HG02870 (cell line): ENCODE data around the gene TCEANC2.

ENCODE experiments used
- ATAC-seq: cut with Tn5 transposase; IDR thresholded peaks from one replicate; pipeline ENCODE4 v1.9.1; 2021; ENCODE audit warnings: mild to moderate bottlenecking, moderate library complexity; ENCODE audit not compliant: unreplicated experiment

The TCEANC2 gene

GRCh38 chr1:54110996-54111395 is 57.6 kb downstream of the TCEANC2 start:
- ATAC-seq, result no peak

DNA sequence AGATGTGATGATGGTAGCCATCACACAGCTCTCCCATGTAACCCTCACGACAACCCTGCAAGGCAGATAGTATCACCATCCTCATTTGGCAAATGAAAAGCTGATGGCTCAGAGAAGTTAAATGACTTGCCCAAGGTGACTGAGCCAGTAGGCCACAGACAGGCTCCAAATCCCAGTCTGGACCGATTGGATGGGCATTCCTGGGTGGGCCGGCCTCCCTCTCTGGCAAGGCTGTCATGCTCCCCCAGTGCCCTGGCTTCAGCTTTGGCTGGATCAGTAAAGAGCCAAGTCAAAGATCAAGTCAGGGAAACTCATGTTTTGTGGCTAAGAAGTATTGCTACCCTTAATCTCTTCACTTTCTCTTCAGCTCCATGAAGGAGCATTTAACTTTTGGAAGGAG is 58.2 kb downstream of the TCEANC2 start:
- no peak for ATAC-seq

DNA sequence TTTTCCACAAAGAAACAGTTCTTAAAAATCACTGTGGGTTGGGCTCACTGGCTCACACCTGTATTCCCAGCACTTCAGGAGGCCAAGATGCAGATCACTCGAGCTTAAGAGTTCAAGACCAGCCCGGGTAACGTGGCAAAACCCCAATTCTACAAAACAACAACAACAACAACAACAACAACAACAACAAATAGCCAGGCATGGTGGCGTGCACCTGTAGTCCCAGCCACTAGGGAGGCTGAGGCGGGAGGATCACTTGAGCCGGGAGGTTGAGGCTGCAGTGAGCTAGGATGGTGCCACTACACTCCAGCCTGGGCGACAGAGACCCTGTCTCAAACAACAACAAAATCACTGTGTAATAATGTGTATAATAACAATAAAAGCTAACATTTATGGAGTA is 58.6 kb downstream of the TCEANC2 start:
- ATAC-seq, result no peak

GRCh38 chr1:54112705-54113368 is 59.4 kb downstream of the TCEANC2 start:
- no peak for ATAC-seq

DNA sequence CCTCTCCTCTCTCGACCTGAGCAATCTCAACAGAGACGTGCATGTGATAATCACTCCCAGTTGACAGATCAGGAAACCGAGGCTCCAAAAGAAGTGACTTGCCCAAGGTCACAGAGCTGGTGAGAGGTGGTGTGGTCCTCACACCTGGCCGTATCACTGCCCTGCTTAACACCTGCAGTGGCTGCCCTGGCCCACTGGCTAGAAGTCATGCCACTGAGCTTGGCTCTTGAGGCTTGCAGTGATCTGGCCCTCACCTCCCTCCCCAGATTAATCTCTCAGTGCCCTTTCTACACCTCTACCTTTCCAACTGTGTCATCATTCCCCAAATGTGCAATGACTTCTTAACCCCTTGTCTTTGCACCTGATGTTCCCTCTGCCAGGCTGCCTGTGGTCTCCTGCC is 60.6 kb downstream of the TCEANC2 start:
- ATAC-seq, result no peak

- ATAC-seq, result no peak
Measured at GRCh38 chr1:54114955-54115354, 61.5 kb downstream of the TCEANC2 start.

DNA sequence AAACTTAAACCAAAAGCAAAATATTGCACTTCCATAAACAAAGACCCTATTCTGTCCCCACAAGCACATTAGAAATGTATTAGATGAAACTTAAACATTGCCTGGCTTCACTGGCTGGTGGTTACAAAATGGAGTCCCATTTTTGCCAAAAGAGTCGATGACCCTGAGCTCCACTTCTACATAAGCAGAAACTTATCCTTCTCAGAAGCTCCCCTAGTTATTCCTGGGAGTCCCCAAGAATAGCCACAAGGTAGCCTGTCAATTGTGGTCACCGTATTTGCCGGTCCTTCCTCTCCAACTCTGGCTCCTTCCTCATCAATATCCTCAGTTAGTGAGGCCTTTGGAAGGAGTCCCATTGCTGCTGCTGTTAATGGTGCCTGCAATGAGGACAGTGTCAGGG is 62.1 kb downstream of the TCEANC2 start:
- no peak for ATAC-seq

GRCh38 chr1:54117815-54118563 is 64.6 kb downstream of the TCEANC2 start:
- ATAC-seq, result no peak

GRCh38 chr1:54118704-54119103 is 65.3 kb downstream of the TCEANC2 start:
- ATAC-seq, result no peak

DNA sequence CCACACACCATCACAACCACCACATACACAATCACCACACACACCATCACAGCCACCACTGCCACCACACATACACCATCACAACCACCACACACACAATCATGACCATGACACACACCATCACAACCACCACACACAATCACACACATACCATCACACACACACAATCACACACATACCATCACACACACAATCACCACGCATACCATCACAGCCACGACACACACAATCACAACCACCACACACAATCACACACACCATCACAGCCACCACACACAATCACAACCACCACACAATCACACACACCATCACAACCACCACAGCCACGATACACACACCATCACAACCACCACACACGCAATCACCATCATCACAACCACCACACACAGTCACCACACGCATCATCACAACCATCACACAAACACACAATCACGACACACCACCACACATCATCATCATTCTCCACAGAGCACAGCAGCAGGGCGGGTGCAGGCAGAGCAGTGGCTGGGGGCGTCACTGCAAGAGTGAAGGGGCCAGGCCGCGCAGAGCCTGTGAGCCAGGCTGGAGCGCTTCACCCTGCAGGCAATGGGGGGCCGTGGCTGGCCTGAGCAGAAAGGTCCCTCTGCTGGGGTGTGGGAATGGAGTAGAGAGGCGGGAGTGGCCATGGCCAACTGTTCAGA is 66.8 kb downstream of the TCEANC2 start:
- ATAC-seq, result no peak

GRCh38 chr1:54120698-54121481 is 67.5 kb downstream of the TCEANC2 start:
- ATAC-seq, result no peak

DNA sequence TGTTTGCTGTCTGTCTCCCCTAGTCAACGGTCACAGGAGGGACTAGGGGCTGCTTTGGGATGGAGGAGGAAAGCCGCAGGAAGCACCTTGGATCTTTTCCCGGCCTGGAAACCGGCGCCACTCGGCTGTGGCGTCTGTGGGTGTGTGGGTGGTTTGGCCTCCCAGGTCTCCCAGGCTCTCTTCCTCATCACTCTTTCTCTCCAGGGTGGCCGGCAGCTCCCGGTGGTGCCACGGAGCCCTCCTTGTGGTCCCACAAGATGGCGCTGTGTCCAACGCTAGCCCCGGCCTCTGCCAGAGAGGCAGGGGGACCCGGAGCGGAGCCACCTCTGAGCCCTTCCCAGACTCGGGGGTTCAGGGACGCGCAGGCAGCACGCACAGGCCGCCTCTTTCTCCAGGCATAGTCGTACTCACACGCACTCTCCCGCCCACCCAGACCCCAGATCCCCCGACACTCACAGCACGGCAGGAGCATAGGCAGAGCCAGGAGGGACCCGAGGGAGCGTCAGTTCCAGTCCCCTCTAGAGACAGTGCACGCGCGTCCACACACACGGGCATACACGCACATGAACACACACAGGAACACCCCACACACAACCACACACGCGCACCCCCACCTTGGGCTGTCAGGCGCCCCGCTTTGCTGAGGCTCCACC is 68.2 kb downstream of the TCEANC2 start:
- ATAC-seq, result no peak

DNA sequence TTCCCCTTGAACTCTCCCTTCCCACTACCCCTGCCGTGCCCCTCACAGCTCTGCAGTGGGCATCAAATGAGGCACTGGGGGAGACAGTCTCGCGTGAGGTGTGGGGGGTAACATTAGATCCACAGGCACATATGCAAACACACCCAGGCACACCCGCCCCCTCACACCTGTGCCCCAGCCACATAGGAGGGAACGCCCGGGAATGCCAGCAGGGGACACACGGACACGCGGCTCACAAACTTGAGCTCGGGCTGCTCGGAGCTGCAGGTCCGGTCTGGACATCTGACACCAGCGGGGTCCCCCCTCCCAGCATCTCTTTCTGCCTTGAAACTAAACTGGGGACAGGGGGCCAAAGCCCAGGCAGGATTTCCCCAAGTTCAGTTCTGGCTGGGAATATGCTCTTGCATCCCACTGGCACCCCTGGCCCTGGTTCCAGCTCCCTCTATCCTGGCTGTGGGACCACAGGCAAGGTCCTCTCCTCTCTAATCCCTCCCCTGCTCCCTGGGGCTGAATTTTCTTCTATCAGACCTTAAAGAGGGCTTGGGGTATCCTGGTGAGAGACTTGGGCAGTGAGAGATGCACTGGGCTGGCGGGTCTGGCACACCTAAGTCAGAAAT is 68.8 kb downstream of the TCEANC2 start:
- no peak for ATAC-seq

DNA sequence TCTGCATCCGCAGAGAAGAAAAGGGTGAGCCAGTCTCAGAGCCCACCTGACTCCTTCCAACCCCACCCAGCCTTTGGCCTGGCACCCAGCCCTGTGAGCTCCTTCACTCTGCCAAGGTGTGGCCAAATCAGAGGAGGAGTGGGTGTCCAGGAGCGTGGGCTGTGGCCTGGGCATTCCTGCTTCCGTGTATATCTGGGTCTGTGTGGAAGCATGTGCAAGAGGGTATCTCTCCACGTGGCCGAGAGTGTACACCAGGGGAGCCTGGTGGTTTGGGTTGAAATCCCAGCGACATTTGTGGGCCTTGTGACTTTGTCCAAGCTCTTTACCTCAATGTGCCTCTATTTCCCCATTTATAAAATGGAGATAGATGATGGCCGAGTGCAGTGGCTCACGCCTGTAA is 69.6 kb downstream of the TCEANC2 start:
- ATAC-seq, result no peak

GRCh38 chr1:54124472-54124871 is 71.1 kb downstream of the TCEANC2 start:
- no peak for ATAC-seq

DNA sequence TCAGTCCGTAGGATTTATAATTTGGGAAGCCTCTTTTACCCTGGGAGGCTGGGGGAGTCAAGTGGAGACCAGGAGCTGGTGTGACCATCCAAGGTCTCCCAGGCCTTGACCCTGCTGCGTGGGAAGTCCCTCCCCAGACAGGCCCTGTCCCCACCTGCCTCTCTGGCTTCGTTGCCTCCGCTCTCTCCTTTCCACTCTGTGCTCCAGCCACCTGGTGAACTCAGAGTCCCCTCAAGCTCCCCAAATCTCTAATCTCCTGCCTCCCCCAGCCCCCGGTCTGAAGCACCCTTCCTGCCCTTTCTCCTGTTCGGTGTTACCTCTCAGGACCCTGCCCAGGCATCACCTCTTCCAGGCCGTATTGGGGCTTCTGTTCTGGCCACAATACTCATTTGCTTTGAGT is 71.5 kb downstream of the TCEANC2 start:
- no peak for ATAC-seq

GRCh38 chr1:54125386-54126070 is 72.1 kb downstream of the TCEANC2 start:
- no peak for ATAC-seq

GRCh38 chr1:54126271-54126815 is 72.9 kb downstream of the TCEANC2 start:
- ATAC-seq, result no peak

DNA sequence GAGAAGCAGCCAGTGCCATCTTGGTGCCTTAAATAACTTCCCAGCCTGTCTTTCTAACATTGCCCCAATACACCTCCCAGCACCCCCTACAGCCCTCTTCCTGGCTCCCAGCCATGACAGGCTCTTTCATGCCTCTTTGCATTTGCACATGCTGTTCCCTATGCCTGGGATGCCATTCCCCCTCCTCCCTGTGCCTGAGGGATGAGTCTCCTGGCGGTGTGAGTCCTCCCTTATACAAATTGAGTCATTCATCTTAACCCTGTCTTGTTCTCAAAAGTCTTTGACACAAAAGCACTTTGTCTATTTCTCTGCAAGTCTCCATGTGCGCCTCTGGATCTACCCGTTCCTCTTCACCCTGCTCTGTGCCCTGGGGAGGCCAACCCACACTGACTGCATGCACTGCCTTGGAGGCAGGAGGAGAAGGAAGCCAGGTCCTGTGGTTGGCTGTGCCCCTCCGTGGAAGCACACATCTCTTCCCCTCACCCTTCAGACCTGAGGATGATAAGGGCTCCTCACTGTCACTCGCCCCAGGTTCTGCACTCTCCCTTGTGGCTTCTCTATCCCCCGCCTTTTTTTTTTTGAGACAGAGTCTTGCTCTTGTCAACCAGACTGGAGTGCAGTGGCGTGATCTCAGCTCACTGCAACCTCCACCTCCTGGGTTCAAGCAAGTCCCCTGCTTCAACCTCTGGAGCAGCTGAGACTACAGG is 74.3 kb downstream of the TCEANC2 start:
- ATAC-seq, result no peak
